ENCODE data around the gene SLC22A2.

The SLC22A2 gene

DNA sequence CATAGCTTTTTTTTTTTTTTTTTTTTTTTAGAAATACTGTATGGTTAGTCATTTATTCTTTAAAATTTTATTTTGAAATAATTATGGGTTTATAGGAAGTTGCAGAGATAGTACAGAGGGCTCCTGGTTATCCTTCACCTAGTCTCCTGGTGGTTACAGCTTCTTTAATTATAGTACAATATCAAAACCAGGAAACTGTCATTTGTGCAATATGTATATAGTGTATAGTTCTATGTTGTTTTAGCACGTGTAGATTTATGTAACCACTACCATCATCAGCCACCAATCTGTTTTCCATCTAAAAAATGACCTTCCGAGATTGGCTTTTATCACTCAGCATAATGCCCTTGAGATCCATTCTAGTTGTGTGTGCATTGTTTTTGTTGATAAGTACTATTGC is 54.7 kb downstream of the SLC22A2 start:
- POLR2A ChIA-PET = interaction anchor here (0.6 kb wide), 1 partner anchor 443 kb away, joined by 5 read pairs; no protein-coding TSS in a partner anchor
- TF ChIP-seq, protein P1, sequence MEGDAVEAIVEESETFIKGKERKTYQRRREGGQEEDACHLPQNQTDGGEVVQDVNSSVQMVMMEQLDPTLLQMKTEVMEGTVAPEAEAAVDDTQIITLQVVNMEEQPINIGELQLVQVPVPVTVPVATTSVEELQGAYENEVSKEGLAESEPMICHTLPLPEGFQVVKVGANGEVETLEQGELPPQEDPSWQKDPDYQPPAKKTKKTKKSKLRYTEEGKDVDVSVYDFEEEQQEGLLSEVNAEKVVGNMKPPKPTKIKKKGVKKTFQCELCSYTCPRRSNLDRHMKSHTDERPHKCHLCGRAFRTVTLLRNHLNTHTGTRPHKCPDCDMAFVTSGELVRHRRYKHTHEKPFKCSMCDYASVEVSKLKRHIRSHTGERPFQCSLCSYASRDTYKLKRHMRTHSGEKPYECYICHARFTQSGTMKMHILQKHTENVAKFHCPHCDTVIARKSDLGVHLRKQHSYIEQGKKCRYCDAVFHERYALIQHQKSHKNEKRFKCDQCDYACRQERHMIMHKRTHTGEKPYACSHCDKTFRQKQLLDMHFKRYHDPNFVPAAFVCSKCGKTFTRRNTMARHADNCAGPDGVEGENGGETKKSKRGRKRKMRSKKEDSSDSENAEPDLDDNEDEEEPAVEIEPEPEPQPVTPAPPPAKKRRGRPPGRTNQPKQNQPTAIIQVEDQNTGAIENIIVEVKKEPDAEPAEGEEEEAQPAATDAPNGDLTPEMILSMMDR (IDR thresholded peaks at IDR 0.05; ENCODE audit: control extremely low read depth, extremely low read depth, low read depth, missing control alignments) = no peak
- CTCF ChIA-PET = no interaction called here
- DNase-seq (ENCODE audit: extremely low spot score) = no peak

DNA sequence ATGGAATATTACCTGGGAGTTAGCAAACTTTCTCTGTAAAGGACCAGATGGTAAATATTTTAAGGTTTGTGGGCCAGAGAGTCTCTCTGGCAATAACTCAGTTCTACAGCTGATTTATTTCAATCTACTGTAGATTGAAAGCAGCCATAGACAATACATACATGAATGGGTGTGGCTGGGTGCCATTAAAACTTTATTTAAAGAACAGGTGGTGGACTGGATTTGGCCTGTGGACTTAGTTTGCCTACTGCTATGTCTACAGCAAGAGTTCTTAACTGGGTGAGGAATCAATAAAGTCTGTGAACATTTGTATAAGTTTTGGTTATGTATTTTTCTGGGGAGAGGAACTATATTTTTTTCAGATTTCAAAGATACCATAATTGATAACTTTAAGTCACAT is 55.1 kb downstream of the SLC22A2 start:
- POLR2A ChIA-PET = interaction anchor here (0.6 kb wide), 1 partner anchor 443 kb away, joined by 5 read pairs; no protein-coding TSS in a partner anchor
- DNase-seq (ENCODE audit: extremely low spot score) = no peak
- CTCF ChIA-PET = no interaction called here
- TF ChIP-seq, protein P1 (IDR thresholded peaks at IDR 0.05; ENCODE audit: control extremely low read depth, extremely low read depth, low read depth, missing control alignments) = no peak

DNA sequence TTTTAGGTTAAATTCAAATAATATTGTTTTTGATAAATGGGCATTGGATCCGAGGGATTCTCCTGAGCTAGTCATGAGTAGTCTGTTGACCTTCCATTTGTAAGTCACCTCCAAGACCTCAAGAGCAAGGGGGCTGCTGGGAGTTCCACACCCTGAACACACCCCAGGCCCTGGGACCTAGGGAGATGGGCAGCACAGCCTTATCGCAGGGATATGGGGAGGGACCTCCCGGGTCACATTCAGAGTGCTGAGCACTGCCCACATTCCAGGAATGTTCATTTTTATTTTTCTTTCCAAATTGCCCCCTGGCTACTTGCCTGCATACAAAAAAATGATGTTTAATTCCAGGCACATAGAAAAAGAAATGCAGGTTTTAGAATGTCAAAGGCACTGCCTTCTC is 55.5 kb downstream of the SLC22A2 start:
- POLR2A ChIA-PET = interaction anchor here (0.6 kb wide), 1 partner anchor 442 kb away, joined by 5 read pairs; no protein-coding TSS in a partner anchor
- no peak for DNase-seq (ENCODE audit: extremely low spot score)
- TF ChIP-seq, protein P1 (IDR thresholded peaks at IDR 0.05; ENCODE audit: control extremely low read depth, extremely low read depth, low read depth, missing control alignments) = no peak

DNA sequence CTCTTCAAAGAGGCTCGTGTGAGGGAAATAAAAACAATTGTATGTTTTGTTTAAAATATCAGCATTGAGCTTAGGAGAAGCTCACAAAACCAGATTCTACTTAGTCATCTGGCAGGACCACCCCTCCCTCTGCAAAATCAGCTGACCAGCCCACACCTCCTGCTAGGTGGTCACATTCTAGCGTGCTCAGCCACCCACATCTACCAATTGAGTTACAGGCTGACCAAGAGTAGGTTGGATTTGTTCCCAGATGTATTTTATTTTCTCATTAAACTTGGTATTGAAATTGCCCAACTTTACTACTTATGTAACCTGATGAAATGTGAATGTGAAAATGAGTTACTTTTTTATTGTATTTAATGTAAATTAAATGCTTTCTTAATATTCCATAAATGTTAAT is 56.2 kb downstream of the SLC22A2 start:
- ChIA-PET CTCF (no interaction called here), POLR2A (no interaction called here)

More for the DNA sequence above, 55.5 kb downstream of the SLC22A2 start:
- CTCF ChIA-PET = no interaction called here

DNA sequence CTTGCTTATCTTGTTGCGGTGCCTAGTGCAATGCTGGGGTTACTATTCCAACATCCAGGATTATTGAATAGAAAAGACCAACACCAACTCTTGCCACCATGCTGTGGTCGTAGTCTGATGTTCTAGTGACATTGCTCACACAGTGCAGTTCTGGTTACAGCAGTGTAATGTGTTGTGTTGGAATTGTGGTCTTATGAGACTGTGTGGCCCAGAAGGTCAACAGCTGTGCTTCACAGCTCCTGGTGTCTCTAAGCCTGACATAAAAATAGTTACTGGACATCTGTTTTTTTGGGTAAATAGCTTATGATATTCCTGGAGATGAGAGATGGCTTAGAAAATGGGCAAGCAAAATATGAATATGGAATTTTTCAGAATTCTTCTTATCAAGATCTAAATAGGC is 57.6 kb downstream of the SLC22A2 start:
- TF ChIP-seq, protein P1 (IDR thresholded peaks at IDR 0.05; ENCODE audit: control extremely low read depth, extremely low read depth, low read depth, missing control alignments) = no peak
- ChIA-PET CTCF (no interaction called here), POLR2A (no interaction called here)
- DNase-seq (ENCODE audit: extremely low spot score) = no peak

More for the DNA sequence above, 56.2 kb downstream of the SLC22A2 start:
- TF ChIP-seq, protein P1 (IDR thresholded peaks at IDR 0.05; ENCODE audit: control extremely low read depth, extremely low read depth, low read depth, missing control alignments) = no peak
- no peak for DNase-seq (ENCODE audit: extremely low spot score)

DNA sequence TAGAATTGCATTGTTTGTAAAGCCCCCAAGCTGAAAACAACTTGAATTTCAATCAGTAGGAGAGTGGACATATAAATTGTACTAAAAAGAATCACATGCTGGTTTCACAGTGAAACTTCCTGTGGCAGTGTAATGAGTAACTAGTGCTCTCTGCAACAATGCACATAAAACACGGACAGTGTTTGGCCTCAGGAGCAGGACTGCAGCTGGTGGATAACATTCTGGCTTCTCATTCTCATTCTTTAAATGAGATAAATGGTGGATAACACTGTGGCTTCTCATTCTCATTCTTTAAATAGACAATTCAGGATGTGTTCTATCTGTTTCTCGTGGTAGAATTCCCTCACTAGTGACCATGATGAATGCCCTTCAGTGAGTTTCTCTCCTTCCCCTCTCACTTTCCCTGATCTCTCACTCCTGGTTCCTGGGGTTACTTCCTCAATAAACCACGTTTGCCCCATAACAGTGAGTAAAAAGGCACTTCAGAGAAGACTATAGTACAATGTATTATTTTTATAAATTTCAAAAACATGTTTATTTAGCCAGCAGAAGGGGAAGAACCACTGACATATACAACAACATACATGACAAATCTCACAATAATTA is 59.9 kb downstream of the SLC22A2 start:
- CTCF ChIA-PET = no interaction called here
- POLR2A ChIA-PET = no interaction called here
- TF ChIP-seq, protein P1 (IDR thresholded peaks at IDR 0.05; ENCODE audit: control extremely low read depth, extremely low read depth, low read depth, missing control alignments) = no peak
- DNase-seq (ENCODE audit: extremely low spot score) = no peak

Measured in GM10248 (cell line).